ENCODE data around the gene CALD1. TPM values are rescaled to one million over a fixed set of nuclear protein-coding genes. Genes with fewer than 3 reads are reported as not detected.
A peak's percentile ranks its signal among the peaks of the same experiment; 100 is the strongest.

The CALD1 gene
- total and polyA plus RNA-seq, 2 experiments from 2014 or later, result 22.6 to 135 TPM

- no peak for DNase-seq (ENCODE audit: low read depth in 1 of 2, low spot score in 1 of 2)
- Histone ChIP-seq H3K36me3 (no peaks in the 10 kb centered on the region), H3K27me3 (no peaks in the 10 kb centered on the region), H3K4me1 (ENCODE audit: low read depth) (peaks cover 27% of the 10 kb centered on the region), H3K4me3 (no peak overlapping the region), H3K9me3 (ENCODE audit: low read depth) (no peaks in the 10 kb centered on the region), H3K27ac (peak overlapping the region; percentile 26)
- TF ChIP-seq, protein P1, sequence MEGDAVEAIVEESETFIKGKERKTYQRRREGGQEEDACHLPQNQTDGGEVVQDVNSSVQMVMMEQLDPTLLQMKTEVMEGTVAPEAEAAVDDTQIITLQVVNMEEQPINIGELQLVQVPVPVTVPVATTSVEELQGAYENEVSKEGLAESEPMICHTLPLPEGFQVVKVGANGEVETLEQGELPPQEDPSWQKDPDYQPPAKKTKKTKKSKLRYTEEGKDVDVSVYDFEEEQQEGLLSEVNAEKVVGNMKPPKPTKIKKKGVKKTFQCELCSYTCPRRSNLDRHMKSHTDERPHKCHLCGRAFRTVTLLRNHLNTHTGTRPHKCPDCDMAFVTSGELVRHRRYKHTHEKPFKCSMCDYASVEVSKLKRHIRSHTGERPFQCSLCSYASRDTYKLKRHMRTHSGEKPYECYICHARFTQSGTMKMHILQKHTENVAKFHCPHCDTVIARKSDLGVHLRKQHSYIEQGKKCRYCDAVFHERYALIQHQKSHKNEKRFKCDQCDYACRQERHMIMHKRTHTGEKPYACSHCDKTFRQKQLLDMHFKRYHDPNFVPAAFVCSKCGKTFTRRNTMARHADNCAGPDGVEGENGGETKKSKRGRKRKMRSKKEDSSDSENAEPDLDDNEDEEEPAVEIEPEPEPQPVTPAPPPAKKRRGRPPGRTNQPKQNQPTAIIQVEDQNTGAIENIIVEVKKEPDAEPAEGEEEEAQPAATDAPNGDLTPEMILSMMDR (IDR thresholded peaks at IDR 0.05; ENCODE audit: low read depth, low read length), result no peak
Measured at GRCh38 chr7:134879815-134880475, 100.5 kb downstream of the CALD1 start.

DNA sequence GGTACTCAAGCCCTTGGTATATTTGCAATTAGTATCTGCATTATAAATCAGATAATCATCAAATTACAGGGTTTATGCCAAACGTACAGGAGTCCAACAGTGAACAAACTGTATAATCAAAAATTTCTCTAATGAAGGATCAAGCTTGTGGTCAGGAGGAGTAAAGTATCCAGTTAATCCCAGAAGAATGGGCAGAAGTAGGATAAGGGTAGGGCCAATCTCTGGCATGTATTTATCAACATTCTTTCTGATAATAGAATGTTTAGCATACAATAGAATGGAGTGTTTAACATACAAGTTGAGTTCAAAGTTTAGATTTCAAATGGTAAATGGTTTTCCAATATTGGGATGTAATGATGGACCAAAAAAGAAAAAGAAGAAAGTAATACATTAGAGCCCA, 103.0 kb downstream of the CALD1 start:
- Histone ChIP-seq H3K9me3 (ENCODE audit: low read depth) (no peaks in the 10 kb centered on the region), H3K27me3 (no peaks in the 10 kb centered on the region), H3K4me3 (no peak overlapping the region), H3K36me3 (no peaks in the 10 kb centered on the region), H3K27ac (no peak overlapping the region), H3K4me1 (ENCODE audit: low read depth) (peaks cover 44% of the 10 kb centered on the region)
- TF ChIP-seq, protein P1 (IDR thresholded peaks at IDR 0.05; ENCODE audit: low read depth, low read length), result no peak
- no peak for DNase-seq (ENCODE audit: low read depth in 1 of 2, low spot score in 1 of 2)

DNA sequence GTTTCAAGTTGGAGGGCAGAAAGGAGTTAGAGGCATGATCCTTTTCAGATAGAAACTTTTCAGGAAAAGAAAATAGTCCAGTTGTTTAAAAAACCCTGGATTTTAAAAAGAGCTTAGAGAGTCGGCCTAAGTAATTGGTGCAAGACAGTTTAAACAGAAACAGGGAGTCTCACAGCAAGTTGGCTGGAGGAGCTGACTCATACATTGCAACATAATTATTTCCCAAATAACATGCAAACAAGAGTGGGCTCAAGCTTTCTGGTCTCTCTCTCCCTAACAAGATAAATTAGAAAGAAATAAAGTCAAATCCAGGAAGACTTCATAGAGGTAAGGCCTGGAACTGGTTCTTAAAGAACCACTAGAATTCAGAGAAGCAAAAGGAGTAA, 106.5 kb downstream of the CALD1 start:
- Histone ChIP-seq H3K27ac (peak overlapping the region; percentile 86), H3K9me3 (ENCODE audit: low read depth) (no peaks in the 10 kb centered on the region), H3K4me3 (no peak overlapping the region), H3K4me1 (ENCODE audit: low read depth) (peaks cover 31% of the 10 kb centered on the region), H3K27me3 (no peaks in the 10 kb centered on the region), H3K36me3 (no peaks in the 10 kb centered on the region)
- TF ChIP-seq, protein P1 (IDR thresholded peaks at IDR 0.05; ENCODE audit: low read depth, low read length), result no peak
- DNase-seq (ENCODE audit: low read depth in 1 of 2, low spot score in 1 of 2), result peak in 1 of 2 donors; percentile 91

- DNase-seq (ENCODE audit: low read depth in 1 of 2, low spot score in 1 of 2), result peak; percentile 37 to 89
- no peaks in the 10 kb centered on the region for H3K36me3 ChIP-seq
- H3K27ac ChIP-seq, result peak overlapping the region; percentile 86
- H3K9me3 ChIP-seq (ENCODE audit: low read depth), result no peaks in the 10 kb centered on the region
- no peak overlapping the region for H3K4me3 ChIP-seq
- no peaks in the 10 kb centered on the region for H3K27me3 ChIP-seq
- H3K4me1 ChIP-seq (ENCODE audit: low read depth), result peaks cover 26% of the 10 kb centered on the region
- TF ChIP-seq, protein P1 (IDR thresholded peaks at IDR 0.05; ENCODE audit: low read depth, low read length), result no peak
Measured at GRCh38 chr7:134886353-134887057, 107.1 kb downstream of the CALD1 start.

DNA sequence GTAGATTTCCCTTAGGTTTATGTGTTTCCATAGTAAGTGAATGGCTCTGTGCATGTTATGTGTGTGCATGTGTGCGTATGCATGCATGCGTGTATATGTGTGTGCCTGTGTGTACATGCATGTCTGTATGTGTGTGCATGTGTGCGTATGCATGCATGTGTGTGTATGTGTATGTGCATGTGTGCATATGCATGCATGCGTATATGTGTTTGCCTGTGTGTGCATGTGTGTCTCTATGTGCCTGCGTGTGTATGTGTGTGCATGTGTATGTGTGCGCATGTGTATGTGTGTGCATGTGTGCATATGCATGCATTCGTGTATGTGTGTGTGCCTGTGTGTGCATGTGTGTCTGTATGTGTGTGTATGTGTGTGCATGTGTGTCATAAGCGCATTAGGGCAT, 108.1 kb downstream of the CALD1 start:
- H3K27me3 ChIP-seq, result no peaks in the 10 kb centered on the region
- no peak overlapping the region for H3K4me3 ChIP-seq
- peaks cover 20% of the 10 kb centered on the region for H3K4me1 ChIP-seq (ENCODE audit: low read depth)
- peak overlapping the region; percentile 86 for H3K27ac ChIP-seq
- TF ChIP-seq, protein P1 (IDR thresholded peaks at IDR 0.05; ENCODE audit: low read depth, low read length), result no peak
- H3K36me3 ChIP-seq, result no peaks in the 10 kb centered on the region
- no peak for DNase-seq (ENCODE audit: low read depth in 1 of 2, low spot score in 1 of 2)
- H3K9me3 ChIP-seq (ENCODE audit: low read depth), result no peaks in the 10 kb centered on the region

Data from cardiac muscle cell (in vitro differentiated cells and primary cell).